HG03039 (cell line): ENCODE results near the gene SLX4IP.

Source experiments
- ATAC-seq: cut with Tn5 transposase; IDR thresholded peaks from one replicate; pipeline ENCODE4 v1.9.1; 2021; ENCODE audit warnings: mild to moderate bottlenecking, moderate library complexity; ENCODE audit not compliant: unreplicated experiment

SLX4IP gene

GRCh38 chr20:10625641-10626040, 190.5 kb downstream of the SLX4IP start:
- ATAC-seq = no peak

- ATAC-seq = no peak
Measured at GRCh38 chr20:10626896-10627295, 191.8 kb downstream of the SLX4IP start.

GRCh38 chr20:10629946-10630650, 195.0 kb downstream of the SLX4IP start:
- no peak for ATAC-seq

DNA sequence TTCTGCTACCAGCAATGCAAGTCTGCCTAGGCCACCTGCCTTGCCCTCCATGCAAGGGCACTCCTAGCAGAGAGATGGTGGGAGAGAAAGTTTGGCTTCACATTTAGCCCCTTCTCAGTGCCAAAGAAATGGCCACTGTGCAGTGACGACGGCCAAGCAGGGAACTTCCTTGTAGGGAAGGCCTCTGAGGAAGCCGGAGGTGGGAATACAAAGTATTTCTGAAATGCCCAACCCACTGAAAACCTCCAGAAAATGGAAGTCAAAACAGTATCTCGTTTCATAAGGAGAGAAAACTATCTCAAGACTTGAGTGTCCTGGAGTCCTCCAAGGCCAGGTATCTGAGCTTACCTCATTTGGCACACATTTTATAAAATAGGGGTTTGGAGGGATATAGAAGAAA, 196.0 kb downstream of the SLX4IP start:
- ATAC-seq = no peak

DNA sequence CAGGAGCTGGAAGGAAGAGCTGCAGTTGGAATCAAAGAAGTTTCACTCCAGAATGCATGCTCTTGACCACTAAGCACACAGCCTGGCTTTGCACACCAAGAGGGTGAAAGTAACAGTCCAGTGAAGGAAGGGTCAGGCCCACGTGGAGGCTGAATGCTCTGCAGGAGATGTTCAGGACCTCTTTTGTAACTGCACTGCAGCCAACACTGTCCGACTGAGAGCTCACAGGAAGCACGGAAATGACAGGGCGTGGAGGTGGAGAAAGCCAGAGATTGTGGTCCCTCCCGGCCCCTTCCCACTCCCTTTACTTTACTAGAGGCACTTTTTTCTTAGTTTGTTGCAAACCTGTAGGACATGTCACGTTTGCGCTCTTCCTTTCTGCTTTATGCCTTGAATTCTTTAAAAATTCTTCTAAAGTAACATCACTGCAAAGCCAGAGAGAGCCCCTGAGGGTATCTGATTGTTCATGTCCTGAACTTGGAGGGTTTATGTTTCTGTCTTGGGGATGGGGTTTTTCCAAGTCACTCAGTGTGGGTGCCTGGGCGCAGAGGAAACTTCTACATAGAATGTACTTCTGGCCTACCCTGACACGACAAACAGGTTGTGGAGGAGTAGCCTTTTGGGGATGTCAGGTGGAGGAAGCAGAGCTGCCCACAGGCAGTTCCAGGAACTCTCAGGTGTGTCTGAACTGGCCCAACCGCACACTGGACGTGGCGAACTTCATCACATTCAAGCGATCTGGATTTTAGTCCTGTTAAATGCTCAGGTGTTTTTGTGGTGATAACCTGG, 197.8 kb downstream of the SLX4IP start:
- no peak for ATAC-seq

GRCh38 chr20:10633718-10634117, 198.6 kb downstream of the SLX4IP start:
- no peak for ATAC-seq

DNA sequence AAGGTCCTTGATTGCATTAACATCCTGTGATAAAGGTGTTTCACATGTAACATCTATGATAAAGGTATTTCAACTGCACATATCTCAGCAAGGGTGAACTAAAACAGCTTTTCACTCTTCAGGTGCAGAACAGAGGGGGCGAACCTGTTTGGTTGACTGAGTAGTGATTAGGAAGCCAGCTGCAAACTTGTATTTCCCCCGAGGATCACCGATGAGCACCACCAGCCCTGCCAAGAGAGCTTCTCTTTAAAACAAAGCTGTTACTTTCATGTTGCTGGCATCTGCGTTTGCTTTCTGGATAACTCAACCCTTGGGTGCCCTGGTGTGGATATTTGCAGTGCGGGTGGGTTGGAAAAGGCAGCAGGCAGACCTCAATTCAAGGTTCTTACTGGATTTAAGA, 199.1 kb downstream of the SLX4IP start:
- ATAC-seq = no peak

GRCh38 chr20:10634683-10635411, 199.7 kb downstream of the SLX4IP start:
- no peak for ATAC-seq

DNA sequence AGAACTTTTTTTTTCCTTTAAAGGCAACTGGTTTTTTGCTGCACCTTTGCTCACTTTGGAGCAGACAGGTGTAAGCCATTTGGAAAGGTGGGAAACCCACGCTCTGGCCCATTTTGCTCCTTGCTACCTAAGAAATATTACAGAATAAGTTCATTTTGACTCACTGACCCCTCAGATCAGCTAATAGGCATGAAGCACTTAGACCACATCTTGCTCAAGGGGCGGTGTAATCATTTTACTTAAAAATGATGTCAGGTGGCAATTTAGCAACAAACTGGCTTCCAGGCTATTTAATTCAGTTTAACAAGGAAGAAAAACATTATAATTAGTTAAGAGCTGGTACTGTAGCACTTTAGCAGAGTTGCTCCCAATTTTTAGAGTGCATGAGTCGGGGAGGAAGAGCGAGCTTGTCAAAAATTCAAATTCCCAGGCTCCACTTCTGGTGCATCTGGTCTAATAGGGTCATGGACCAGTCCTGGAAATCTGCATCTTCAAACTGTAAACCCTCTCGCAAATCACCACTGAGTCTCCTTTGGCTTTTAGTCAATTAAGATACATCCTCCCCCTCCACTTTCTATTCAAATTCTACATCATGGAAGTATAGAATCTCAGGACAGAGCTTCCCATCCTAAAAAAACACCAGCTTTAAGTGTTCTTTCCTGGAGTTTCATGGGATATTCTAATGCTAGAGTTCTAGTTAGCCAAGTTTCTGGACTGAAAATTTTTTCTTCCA, 200.5 kb downstream of the SLX4IP start:
- ATAC-seq = no peak

- ATAC-seq = no peak
Measured at GRCh38 chr20:10636326-10636818, 201.3 kb downstream of the SLX4IP start.

DNA sequence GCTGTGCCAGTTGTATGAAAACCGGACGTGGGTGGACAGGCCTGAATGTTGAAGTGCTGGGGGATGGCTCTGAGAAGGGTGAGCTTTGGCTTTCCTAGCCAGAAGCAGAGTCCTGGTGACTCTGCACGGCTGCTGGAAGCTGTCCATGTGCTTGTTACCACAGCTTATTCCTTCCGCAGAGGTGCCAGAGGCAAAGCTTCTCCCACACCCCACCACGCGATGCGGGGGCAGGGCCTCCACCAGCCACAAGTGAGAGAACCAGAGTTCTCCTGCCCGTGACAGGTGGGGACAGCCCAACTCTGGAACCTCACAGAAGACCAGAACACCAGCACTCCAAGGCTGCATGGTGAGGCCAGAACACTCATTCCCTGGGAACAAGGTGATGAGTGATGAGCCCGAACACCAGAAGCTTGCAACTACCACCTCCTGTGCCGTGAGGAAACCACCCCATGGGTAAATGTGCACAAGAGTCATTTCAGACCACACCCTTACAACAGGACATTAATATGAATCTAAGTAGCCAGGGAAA, 202.0 kb downstream of the SLX4IP start:
- no peak for ATAC-seq

- ATAC-seq = no peak
Measured at GRCh38 chr20:10637563-10637962, 202.5 kb downstream of the SLX4IP start.

DNA sequence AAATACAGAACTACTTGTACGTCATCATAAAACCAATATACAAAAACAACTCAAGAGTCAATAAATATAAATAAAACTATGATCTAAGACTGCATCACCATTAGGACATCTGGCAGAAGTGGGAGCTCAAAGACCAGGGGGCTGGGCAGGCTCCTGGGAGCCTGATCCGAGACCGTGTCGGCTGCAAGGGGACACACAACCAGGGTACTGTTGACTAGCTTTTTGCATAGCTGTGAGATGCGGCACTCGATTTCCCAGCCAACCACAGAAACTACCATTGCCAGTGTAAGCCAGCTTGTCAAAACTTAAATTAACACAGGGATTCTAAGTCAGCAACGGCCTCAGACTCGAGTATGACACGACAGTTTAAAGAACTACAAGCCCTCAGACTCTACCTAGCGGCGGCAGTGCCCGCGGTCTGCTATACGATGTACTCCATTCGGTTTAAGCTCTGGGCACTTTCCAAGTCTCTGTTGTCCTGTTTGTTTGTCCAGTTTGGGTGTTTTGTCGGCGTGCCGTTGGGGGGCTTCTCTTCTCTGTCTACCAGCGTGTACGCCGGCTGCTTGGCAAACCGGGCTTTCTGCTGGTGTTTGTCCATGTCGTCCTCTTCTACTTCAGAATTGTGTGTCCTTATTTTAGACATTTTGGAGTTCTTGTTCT, 204.1 kb downstream of the SLX4IP start:
- no peak for ATAC-seq

DNA sequence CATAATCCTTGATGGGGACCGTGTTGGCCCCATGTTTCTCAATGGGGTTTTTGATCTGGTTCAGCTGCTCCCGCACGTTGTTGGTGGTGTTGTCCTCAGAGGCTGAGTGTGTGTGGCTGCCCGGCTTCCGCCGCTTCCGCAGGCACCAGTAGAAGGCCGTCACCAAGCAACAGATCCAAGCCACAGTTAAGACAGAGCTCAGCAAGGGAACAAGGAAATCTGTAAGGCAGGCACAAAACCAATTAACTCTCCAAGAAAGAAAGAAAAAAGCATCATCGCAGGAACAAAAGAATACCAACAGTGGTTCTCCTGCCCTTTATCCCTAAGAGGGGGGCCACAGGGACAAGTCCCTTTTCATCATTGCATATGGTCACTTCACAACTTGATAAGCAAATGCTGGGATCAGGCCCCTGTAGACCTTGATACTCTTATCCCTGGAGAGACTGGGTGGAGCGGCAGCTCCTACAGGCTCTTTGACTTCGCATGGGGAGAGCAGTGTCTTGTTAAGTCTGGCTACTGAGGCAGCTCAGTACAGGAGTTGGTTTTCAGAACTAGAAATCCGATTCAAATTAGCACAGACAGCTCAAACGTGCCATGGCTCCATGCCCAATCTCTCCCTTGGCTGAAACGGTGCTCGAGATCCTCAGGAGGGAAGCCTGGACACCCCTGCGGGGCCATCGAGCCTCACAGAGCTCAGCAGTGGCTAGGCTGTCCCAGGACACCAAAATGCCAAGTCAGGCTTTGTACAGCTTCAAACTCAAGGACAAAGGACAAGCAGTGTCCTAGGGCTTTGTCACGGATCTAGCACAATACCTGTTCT, 204.8 kb downstream of the SLX4IP start:
- ATAC-seq = no peak

- no peak for ATAC-seq
Measured at GRCh38 chr20:10640897-10641296, 205.8 kb downstream of the SLX4IP start.

- ATAC-seq = no peak
Measured at GRCh38 chr20:10641467-10641866, 206.4 kb downstream of the SLX4IP start.

GRCh38 chr20:10641893-10642292, 206.8 kb downstream of the SLX4IP start:
- no peak for ATAC-seq

DNA sequence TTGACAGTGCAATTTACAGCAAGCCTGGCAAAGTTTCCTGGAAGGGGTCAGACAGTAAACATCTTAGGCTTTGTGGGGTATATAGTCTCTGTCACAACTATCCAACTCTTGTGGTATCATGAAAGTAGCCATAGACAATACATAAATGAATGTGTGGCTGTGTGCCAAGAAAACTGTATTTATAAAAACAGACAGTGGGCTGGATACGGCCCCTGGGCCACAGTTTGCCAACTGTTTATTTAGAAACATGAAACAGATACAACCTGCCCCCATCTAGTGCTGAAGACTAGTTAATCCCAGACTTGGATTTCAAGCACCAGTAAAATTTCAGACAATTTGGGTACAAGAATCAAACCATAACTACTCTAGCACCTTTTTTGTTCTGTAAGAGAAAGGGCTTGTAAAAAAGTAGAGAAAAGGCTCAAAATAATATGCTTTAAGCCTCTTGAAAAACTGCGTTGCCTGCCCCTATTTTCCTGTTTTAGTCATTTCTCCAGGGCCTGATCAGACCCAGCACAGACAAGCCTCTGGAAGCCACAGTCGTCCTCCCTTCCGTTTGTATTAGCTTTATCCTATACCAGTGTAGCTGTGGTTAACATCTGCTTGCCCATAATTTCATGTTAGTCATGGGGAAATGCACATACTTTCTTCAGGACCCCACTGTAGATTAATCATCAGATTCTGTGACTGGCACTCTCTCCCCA, 207.9 kb downstream of the SLX4IP start:
- ATAC-seq = no peak

DNA sequence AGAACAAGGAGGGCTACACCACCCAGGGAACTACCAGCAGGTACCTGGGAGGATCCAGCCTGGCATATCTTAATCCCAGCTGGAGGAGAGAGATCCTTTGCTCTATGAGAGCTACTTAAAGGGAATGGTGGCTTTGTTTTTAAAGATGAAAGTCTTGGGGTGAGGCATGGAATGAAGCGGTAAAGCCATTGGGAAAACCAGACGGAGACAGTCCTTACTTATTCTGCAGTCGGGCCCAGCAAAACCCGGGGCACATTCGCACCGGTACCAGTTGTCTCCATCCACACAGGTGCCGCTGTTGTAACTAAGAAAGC, 208.4 kb downstream of the SLX4IP start:
- no peak for ATAC-seq
